K562 (cell line): ENCODE data around the gene NFATC3. TPM values are rescaled to one million over a fixed set of nuclear protein-coding genes. Genes with fewer than 3 reads are reported as not detected.
A peak's percentile ranks its signal among the peaks of the same experiment; 100 is the strongest.

Source experiments
- BRD4 ChIP-seq: fragments of 200-600 bp; sonication (generic); IDR thresholded peaks from 2 replicates; pipeline ENCODE4 v1.6.1; 2017; ENCODE audit warnings: inconsistent platforms
- CBX3 ChIP-seq, 2 experiments: IDR thresholded peaks; 1 replicate in 1 of 2; 2 replicates in 1 of 2; pipeline ENCODE4 v1.6.1; 2012; ENCODE audit warnings: inconsistent platforms in 2 of 2, low read length in 2 of 2, borderline replicate concordance in 1 of 2, control low read depth in 1 of 2
- HLTF ChIP-seq: fragments of 450-650 bp; IDR thresholded peaks from 2 replicates; pipeline ENCODE4 v1.6.1; 2016
- KLF10 ChIP-seq: fragments of 250-450 bp; sonication (Bioruptor Pico); IDR thresholded peaks from 2 replicates; pipeline ENCODE4 v1.6.1; 2021; ENCODE audit warnings: matching md5 sums
- LEF1 ChIP-seq: fragments of 450-650 bp; IDR thresholded peaks from 2 replicates; pipeline ENCODE4 v1.6.1; 2016; ENCODE audit warnings: mild to moderate bottlenecking
- NRF1 ChIP-seq, 2 experiments: fragments of 450-650 bp; IDR thresholded peaks in 1 of 2; conservative IDR thresholded peaks in 1 of 2; 2 replicates each; pipeline ENCODE4 v1.6.1; 2014; ENCODE audit warnings: mild to moderate bottlenecking in 2 of 2
- PML ChIP-seq: IDR thresholded peaks from 2 replicates; pipeline ENCODE4 v1.6.1; 2012; ENCODE audit warnings: low read length, inconsistent platforms
- RBFOX2 ChIP-seq: fragments of 200-400 bp; formaldehyde crosslinking; IDR thresholded peaks from 2 replicates; pipeline ENCODE4 v1.6.1; 2017; ENCODE audit warnings: low read depth, mild to moderate bottlenecking, low read length, moderate library complexity
- SMC3 ChIP-seq: conservative IDR thresholded peaks from 2 replicates; pipeline ENCODE4 v1.6.1; 2011; ENCODE audit warnings: low read depth, low read length, improper control_type of control experiment; ENCODE audit not compliant: insufficient read depth
- SNIP1 ChIP-seq: fragments of 450-650 bp; IDR thresholded peaks from 2 replicates; pipeline ENCODE4 v1.7.1; 2017; ENCODE audit warnings: low read depth, mild to moderate bottlenecking
- TEAD2 ChIP-seq: fragments of 450-650 bp; IDR thresholded peaks from 2 replicates; pipeline ENCODE4 v1.6.1; 2016; ENCODE audit warnings: missing genetic modification characterization, control low read depth, missing compliant biosample characterization
- ZEB2 ChIP-seq: fragments of 450-650 bp; IDR thresholded peaks from 2 replicates; pipeline ENCODE4 v1.6.1; 2016
- ZNF197 ChIP-seq: fragments of 200-800 bp; sonication (Bioruptor generic); IDR thresholded peaks from 2 replicates; pipeline ENCODE4 v1.6.1; 2016; ENCODE audit warnings: low read depth, missing genetic modification characterization, missing compliant biosample characterization
- ZNF76 ChIP-seq: fragments of 250-450 bp; sonication (Bioruptor Pico); IDR thresholded peaks from 2 replicates; pipeline ENCODE4 v1.4.0; 2020; ENCODE audit warnings: mild to moderate bottlenecking, moderate library complexity, borderline replicate concordance
- ZSCAN32 ChIP-seq: fragments of 450-650 bp; formaldehyde crosslinking; IDR thresholded peaks from 2 replicates; pipeline ENCODE4 v1.4.0; 2020; ENCODE audit warnings: mild to moderate bottlenecking, moderate library complexity
- polyA plus RNA-seq, 8 experiments: library from polyadenylated mRNA; depleted of rRNA in 4 of 8; stranded (reverse) in 5 of 8; unstranded in 3 of 8; fragments of >200 nt; fragmentation: Nextera tagmentation in 2 of 8; fragmentation: Illumina TruSeq in 1 of 8; extraction: Ambion mirVana in 2 of 8; extraction: Trizol in 1 of 8; gene quantifications; 2 replicates each; pipeline versions ENCODE4 v1.2.1 to v1.2.3, GENCODE V29; 2011 to 2014; ENCODE audit warnings: inconsistent platforms in 1 of 8, missing spikeins in 1 of 8
- total RNA-seq, 7 experiments: library from RNA; depleted of rRNA in 6 of 7; stranded (reverse); fragments of >200 nt in 6 of 7; fragmentation: Illumina TruSeq in 2 of 7; extraction: Trizol in 2 of 7; gene quantifications; 2 replicates each; pipeline versions ENCODE4 v1.2.1 to v1.2.3, GENCODE V29; 2011 to 2021; ENCODE audit warnings: low replicate concordance in 1 of 7
- TF ChIP-seq, protein P1 (sequence below): sonication (generic); formaldehyde crosslinking; IDR thresholded peaks from 2 replicates; pipeline ENCODE4 v1.8.0; 2023; ENCODE audit warnings: mild to moderate bottlenecking, missing genetic modification reagents
- TF ChIP-seq, protein P2 (sequence below): fragments of 450-650 bp; formaldehyde crosslinking; conservative IDR thresholded peaks from 2 replicates; pipeline ENCODE4 v1.4.0; 2022; ENCODE audit warnings: mild to moderate bottlenecking, missing genetic modification characterization
- TF ChIP-seq, protein P3 (sequence below), 2 experiments: fragments of 450-650 bp; IDR thresholded peaks; 2 replicates each; pipeline ENCODE4 v1.6.1; 2016; ENCODE audit warnings: mild to moderate bottlenecking in 2 of 2, borderline replicate concordance in 1 of 2, low read depth in 1 of 2, moderate library complexity in 1 of 2

NFATC3 gene
- total and polyA plus RNA-seq, 9 of the 15 experiments (the other 6 are each of a cell fraction or from before 2014, with no cell fraction given), result 15.7 to 98.4 (median 59.4) TPM

GRCh38 chr16:68244903-68245853 is 160.0 kb downstream of the NFATC3 start, which contains the start of gene PLA2G15 (continued):
- TF ChIP-seq, protein P1, sequence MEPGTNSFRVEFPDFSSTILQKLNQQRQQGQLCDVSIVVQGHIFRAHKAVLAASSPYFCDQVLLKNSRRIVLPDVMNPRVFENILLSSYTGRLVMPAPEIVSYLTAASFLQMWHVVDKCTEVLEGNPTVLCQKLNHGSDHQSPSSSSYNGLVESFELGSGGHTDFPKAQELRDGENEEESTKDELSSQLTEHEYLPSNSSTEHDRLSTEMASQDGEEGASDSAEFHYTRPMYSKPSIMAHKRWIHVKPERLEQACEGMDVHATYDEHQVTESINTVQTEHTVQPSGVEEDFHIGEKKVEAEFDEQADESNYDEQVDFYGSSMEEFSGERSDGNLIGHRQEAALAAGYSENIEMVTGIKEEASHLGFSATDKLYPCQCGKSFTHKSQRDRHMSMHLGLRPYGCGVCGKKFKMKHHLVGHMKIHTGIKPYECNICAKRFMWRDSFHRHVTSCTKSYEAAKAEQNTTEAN, result no peak
- TF ChIP-seq NRF1 (conservative IDR thresholded peaks at IDR 0.05 in 1 of 2, IDR thresholded peaks at IDR 0.05 in 1 of 2) (peak; percentile 30 to 40; a peak in 3 of 4 replicates), PML (peak; percentile 17; the same call in 1 of the 2 replicates), TEAD2 (tag) (no peak), BRD4 (no peak), HLTF (no peak), RBFOX2 (peak; percentile 69), ZSCAN32 (CRISPR knock-in tag) (no peak), LEF1 (no peak), SNIP1 (no peak), ZNF76 (CRISPR knock-in tag) (no peak), ZEB2 (no peak), KLF10 (CRISPR knock-in tag) (no peak), ZNF197 (no peak), SMC3 (no peak), CBX3 (IDR thresholded peaks at IDR 0.05; ENCODE audit: borderline replicate concordance in 1 of 2, low read length in 2 of 2) (no peak; a peak in 1 of 3 replicates)
- TF ChIP-seq, protein P2, sequence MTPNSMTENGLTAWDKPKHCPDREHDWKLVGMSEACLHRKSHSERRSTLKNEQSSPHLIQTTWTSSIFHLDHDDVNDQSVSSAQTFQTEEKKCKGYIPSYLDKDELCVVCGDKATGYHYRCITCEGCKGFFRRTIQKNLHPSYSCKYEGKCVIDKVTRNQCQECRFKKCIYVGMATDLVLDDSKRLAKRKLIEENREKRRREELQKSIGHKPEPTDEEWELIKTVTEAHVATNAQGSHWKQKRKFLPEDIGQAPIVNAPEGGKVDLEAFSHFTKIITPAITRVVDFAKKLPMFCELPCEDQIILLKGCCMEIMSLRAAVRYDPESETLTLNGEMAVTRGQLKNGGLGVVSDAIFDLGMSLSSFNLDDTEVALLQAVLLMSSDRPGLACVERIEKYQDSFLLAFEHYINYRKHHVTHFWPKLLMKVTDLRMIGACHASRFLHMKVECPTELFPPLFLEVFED (CRISPR knock-in tag), result no peak
- TF ChIP-seq, protein P3, sequence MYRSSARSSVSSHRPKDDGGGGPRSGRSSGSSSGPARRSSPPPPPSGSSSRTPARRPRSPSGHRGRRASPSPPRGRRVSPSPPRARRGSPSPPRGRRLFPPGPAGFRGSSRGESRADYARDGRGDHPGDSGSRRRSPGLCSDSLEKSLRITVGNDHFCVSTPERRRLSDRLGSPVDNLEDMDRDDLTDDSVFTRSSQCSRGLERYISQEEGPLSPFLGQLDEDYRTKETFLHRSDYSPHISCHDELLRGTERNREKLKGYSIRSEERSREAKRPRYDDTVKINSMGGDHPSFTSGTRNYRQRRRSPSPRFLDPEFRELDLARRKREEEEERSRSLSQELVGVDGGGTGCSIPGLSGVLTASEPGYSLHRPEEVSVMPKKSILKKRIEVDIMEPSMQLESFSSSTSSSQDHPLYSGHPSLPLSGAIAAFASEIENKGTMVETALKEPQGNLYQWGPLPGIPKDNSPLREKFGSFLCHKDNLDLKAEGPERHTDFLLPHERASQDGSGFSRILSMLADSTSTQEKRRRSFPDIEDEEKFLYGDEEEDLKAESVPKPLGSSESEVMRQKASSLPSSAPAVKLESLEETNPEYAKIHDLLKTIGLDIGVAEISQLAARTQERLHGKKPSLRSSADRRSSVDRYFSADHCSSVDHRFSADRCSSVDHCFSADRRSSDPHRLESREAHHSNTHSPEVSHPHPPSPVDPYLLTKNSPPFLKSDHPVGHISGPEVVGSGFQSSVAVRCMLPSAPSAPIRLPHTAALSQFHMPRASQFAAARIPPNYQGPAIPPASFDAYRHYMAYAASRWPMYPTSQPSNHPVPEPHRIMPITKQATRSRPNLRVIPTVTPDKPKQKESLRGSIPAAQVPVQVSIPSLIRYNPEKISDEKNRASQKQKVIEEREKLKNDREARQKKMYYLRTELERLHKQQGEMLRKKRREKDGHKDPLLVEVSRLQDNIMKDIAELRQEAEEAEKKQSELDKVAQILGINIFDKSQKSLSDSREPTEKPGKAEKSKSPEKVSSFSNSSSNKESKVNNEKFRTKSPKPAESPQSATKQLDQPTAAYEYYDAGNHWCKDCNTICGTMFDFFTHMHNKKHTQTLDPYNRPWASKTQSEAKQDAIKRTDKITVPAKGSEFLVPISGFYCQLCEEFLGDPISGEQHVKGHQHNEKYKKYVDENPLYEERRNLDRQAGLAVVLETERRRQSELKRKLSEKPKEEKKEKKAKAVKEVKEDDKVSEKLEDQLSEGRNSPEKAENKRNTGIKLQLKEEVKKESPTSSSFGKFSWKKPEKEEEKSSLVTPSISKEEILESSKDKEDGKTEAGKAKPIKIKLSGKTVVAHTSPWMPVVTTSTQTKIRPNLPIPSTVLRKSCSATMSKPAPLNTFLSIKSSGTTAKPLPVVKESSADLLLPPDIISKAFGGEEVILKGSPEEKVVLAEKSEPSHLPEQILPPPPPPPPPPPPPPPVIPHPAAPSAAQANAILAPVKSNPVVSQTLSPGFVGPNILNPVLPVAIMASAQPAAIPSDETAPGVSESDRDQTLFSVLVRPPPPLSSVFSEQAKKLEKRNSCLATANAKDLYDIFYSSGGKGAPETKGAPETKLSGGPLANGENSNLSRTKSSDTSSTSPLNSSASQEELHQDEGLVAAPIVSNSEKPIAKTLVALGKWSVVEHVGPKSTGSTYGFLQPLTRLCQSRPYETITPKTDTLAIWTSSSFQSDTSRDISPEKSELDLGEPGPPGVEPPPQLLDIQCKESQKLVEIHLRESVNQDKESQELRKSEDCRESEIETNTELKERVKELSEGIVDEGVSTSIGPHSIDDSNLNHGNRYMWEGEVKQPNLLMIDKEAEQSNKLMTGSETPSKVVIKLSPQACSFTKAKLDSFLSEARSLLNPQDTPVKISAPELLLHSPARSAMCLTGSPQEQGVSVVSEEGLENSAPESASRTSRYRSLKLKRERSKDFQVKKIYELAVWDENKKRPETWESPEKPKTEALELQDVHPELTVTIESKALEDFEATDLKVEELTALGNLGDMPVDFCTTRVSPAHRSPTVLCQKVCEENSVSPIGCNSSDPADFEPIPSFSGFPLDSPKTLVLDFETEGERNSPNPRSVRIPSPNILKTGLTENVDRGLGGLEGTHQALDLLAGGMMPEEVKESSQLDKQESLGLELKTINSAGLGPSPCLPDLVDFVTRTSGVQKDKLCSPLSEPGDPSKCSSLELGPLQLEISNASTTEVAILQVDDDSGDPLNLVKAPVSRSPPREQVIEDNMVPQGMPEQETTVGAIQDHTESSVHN (IDR thresholded peaks at IDR 0.05; ENCODE audit: borderline replicate concordance in 1 of 2, low read depth in 1 of 2), result no peak
